ENCODE data around the gene CLEC4G. TPM values are rescaled to one million over a fixed set of nuclear protein-coding genes. Genes with fewer than 3 reads are reported as not detected.
A peak's percentile ranks its signal among the peaks of the same experiment; 100 is the strongest.

Gene CLEC4G
- total and polyA plus RNA-seq, 2 donors from 2014 or later: 0.72 to 1.1 TPM

DNA sequence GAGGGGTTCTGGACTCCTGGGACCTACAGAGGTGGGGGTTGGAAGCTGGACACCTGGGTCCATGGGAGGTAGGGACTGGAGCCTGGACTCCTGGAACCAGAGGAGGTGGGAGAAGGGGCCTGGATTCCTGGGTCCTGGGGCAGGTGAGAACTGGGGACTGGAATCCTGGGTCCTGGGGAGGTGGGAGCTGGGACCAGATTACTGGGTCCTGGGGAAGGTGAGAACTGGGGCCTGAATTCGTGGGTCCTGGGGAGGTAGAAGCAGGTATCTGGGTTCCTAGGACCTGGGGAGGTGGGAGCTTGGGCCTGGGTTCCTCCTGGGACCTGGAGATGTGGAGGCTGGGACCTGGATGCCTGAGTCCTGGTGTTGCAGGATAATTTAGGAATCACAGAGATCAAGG is 31.8 kb upstream of the CLEC4G start:
- no peaks in the 10 kb centered on the region for H3K9me3 ChIP-seq (ENCODE audit: control insufficient read depth in 2 of 3, insufficient read depth in 1 of 3, low read length in 3 of 3)
- no peaks in the 10 kb centered on the region for H3K4me1 ChIP-seq (ENCODE audit: control insufficient read depth in 2 of 3, insufficient read depth in 2 of 3, low read depth in 1 of 3, low read length in 3 of 3)
- H3K27ac ChIP-seq (ENCODE audit: low read depth in 2 of 2, low read length in 2 of 2): no peak overlapping the region
- no peak overlapping the region for H3K9ac ChIP-seq (ENCODE audit: low read length in 3 of 3)
- TF ChIP-seq, protein P1, sequence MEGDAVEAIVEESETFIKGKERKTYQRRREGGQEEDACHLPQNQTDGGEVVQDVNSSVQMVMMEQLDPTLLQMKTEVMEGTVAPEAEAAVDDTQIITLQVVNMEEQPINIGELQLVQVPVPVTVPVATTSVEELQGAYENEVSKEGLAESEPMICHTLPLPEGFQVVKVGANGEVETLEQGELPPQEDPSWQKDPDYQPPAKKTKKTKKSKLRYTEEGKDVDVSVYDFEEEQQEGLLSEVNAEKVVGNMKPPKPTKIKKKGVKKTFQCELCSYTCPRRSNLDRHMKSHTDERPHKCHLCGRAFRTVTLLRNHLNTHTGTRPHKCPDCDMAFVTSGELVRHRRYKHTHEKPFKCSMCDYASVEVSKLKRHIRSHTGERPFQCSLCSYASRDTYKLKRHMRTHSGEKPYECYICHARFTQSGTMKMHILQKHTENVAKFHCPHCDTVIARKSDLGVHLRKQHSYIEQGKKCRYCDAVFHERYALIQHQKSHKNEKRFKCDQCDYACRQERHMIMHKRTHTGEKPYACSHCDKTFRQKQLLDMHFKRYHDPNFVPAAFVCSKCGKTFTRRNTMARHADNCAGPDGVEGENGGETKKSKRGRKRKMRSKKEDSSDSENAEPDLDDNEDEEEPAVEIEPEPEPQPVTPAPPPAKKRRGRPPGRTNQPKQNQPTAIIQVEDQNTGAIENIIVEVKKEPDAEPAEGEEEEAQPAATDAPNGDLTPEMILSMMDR (IDR thresholded peaks at IDR 0.05; ENCODE audit: borderline replicate concordance, extremely low read depth, insufficient read depth): no peak
- no peaks in the 10 kb centered on the region for H3K36me3 ChIP-seq (ENCODE audit: control insufficient read depth in 2 of 3, insufficient read depth in 3 of 3, low read length in 3 of 3)
- FAIRE-seq: no peak
- no peak overlapping the region for H3K4me3 ChIP-seq (ENCODE audit: low read length in 3 of 3)
- no peak for DNase-seq
- H3K27me3 ChIP-seq (ENCODE audit: control insufficient read depth, insufficient read depth, low read length): no peaks in the 10 kb centered on the region
- intact Hi-C loops (cut with DNase I): no loop called here

DNA sequence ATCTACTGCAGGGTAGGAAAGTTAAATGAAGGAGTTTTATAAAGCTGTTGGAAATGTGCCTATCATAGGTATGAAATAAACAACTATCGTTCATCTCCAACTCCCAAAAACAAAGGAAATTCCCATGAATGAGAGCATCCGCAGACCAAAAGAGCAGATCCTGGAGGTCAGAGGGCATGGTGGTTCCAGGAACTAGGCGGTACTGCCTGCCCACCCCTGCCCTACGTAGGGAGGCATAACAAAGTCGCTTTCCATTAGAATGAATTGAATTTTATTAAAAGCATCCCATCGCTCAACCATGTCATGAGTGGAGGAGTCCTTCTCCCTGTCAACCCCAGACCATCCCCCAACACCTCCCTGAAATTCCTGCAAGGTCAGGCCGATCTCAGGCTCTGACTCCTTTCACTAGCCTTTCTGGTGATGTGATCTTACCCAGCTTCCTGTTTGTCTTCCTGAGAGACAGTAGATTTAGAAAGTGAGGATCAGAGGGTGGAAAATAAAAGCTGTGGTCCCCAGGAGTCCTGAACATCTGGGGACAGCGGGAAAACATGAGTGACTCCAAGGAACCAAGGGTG is 30.9 kb upstream of the CLEC4G start, which contains the start of gene CLEC4M:
Gene CLEC4M, plus strand, starts transcription at position 525 of the 575 bp plus-strand sequence. Its CDS starts 24 bp downstream, at position 549.
- Histone ChIP-seq H3K36me3 (ENCODE audit: control insufficient read depth in 2 of 3, insufficient read depth in 3 of 3, low read length in 3 of 3) (no peaks in the 10 kb centered on the region), H3K9ac (ENCODE audit: low read length in 3 of 3) (no peak within 1 kb of the TSS), H3K27ac (ENCODE audit: low read depth in 2 of 2, low read length in 2 of 2) (no peak within 1 kb of the TSS), H3K9me3 (ENCODE audit: control insufficient read depth in 2 of 3, insufficient read depth in 1 of 3, low read length in 3 of 3) (no peaks in the 10 kb centered on the region), H3K4me1 (ENCODE audit: control insufficient read depth in 2 of 3, insufficient read depth in 2 of 3, low read depth in 1 of 3, low read length in 3 of 3) (no peaks in the 10 kb centered on the region), H3K4me3 (ENCODE audit: low read length in 3 of 3) (no peak within 1 kb of the TSS), H3K27me3 (ENCODE audit: control insufficient read depth, insufficient read depth, low read length) (no peaks in the 10 kb centered on the region)
- TF ChIP-seq, protein P1 (IDR thresholded peaks at IDR 0.05; ENCODE audit: borderline replicate concordance, extremely low read depth, insufficient read depth): no peak
- DNase-seq: peak in 3 of 5 donors; percentile 14 to 50 (median 26)
- intact Hi-C loops (cut with DNase I): no loop called here
- FAIRE-seq: no peak

DNA sequence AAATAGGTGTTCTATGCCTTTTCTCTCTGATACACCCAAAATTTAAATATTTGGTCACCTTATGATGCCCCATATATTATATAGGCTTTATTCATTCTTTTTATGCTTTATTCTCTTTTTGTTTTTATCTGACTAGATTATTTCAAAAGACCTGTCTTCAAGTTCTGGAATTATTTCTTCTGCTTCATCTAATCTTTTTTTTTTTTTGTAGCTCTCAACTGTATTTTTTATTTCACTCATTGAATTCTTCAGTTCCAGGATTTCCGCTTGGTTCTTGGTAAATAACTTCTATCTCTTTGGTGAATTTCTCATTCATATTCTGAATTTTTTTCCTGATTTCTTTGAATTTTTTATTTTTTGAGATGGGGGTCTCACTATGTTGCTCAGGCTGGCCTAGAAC is 27.2 kb upstream of the CLEC4G start:
- no peak for DNase-seq
- FAIRE-seq: no peak
- Histone ChIP-seq H3K27ac (ENCODE audit: low read depth in 2 of 2, low read length in 2 of 2) (no peak overlapping the region), H3K36me3 (ENCODE audit: control insufficient read depth in 2 of 3, insufficient read depth in 3 of 3, low read length in 3 of 3) (no peaks in the 10 kb centered on the region), H3K27me3 (ENCODE audit: control insufficient read depth, insufficient read depth, low read length) (no peaks in the 10 kb centered on the region), H3K4me1 (ENCODE audit: control insufficient read depth in 2 of 3, insufficient read depth in 2 of 3, low read depth in 1 of 3, low read length in 3 of 3) (no peaks in the 10 kb centered on the region), H3K4me3 (ENCODE audit: low read length in 3 of 3) (no peak overlapping the region), H3K9me3 (ENCODE audit: control insufficient read depth in 2 of 3, insufficient read depth in 1 of 3, low read length in 3 of 3) (peaks cover 0 to 7% (median 4%) of the 10 kb centered on the region in 3 donors), H3K9ac (ENCODE audit: low read length in 3 of 3) (no peak overlapping the region)
- intact Hi-C loops (cut with DNase I): no loop called here
- TF ChIP-seq, protein P1 (IDR thresholded peaks at IDR 0.05; ENCODE audit: borderline replicate concordance, extremely low read depth, insufficient read depth): no peak

DNA sequence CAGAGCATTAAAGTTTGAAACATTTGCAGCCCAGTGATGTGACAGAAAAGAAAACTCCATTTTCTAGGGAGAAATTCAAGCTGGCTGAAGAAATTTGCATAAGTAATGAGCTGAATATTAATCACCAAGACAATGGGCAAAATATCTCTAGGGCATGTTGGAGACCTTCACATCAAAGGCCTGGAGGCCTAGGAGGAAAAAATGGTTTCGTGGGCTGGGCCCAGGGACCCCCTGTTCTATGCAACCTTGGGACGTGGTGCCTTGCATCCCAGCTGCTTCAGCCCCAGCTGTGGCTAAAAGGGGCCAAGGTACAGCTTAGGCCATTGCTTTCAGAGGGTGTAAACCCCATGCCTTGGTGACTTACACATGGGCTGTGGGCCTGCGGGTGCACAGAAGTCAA is 25.4 kb upstream of the CLEC4G start:
- Histone ChIP-seq H3K4me3 (ENCODE audit: low read length in 3 of 3) (no peak overlapping the region), H3K36me3 (ENCODE audit: control insufficient read depth in 2 of 3, insufficient read depth in 3 of 3, low read length in 3 of 3) (no peaks in the 10 kb centered on the region), H3K9ac (ENCODE audit: low read length in 3 of 3) (no peak overlapping the region), H3K4me1 (ENCODE audit: control insufficient read depth in 2 of 3, insufficient read depth in 2 of 3, low read depth in 1 of 3, low read length in 3 of 3) (no peaks in the 10 kb centered on the region), H3K27me3 (ENCODE audit: control insufficient read depth, insufficient read depth, low read length) (no peaks in the 10 kb centered on the region), H3K27ac (ENCODE audit: low read depth in 2 of 2, low read length in 2 of 2) (no peak overlapping the region), H3K9me3 (ENCODE audit: control insufficient read depth in 2 of 3, insufficient read depth in 1 of 3, low read length in 3 of 3) (peaks cover 0 to 7% (median 4%) of the 10 kb centered on the region in 3 donors)
- TF ChIP-seq, protein P1 (IDR thresholded peaks at IDR 0.05; ENCODE audit: borderline replicate concordance, extremely low read depth, insufficient read depth): no peak
- intact Hi-C loops (cut with DNase I): no loop called here
- no peak for DNase-seq
- no peak for FAIRE-seq
